K562 (cell line): ENCODE results near the gene KRTAP20-1. TPM values are rescaled to one million over a fixed set of nuclear protein-coding genes. Genes with fewer than 3 reads are reported as not detected.

Experiments used
- ATAC-seq: fragments of 200-7000 bp; cut with Tn5 transposase; 3 replicates; pipeline ENCODE4 v1.9.1; 2020; ENCODE audit warnings: moderate library complexity
- BruUV-seq: library from RNA; stranded (reverse); fragments of 400-500 nt; replicated peaks from 2 replicates; lab custom pipeline; 2021; lab: Mats Ljungman, UMichigan
- CTCF ChIA-PET: fragments of 300-600 bp; formaldehyde crosslinking; extraction: SDS; loops from one replicate; lab custom pipeline; 2021; ENCODE audit warnings: low intra/inter-chr PET ratio; lab: Yijun Ruan, JAX
- POLR2A ChIA-PET: fragments of 300-600, 350-650 bp; sonication (Branson Sonifier 250); formaldehyde crosslinking; extraction: SDS; loops from one replicate; lab custom pipeline; 2021; ENCODE audit warnings: antibody characterized with exemption, inconsistent platforms; lab: Yijun Ruan, JAX
- DNase-seq, 4 experiments: peaks; one replicate each; pipeline versions ENCODE4 v3.0.0 to v3.0.0-alpha.2; 2011 to 2018; ENCODE audit warnings: low spot score in 3 of 4, mixed read lengths in 3 of 4; ENCODE audit errors: extremely low read depth in 1 of 4
- FAIRE-seq: peaks from 2 replicates; lab custom pipeline; 2011; peaks lifted over from hg19 to GRCh38; lab: Jason Lieb, UNC
- H2AFZ ChIP-seq: 2 replicates; pipeline ENCODE4 v1.6.0; 2011; ENCODE audit warnings: low read depth, low read length, control low read depth, inconsistent platforms
- H3K27ac ChIP-seq: fragments of 200-600 bp; 3 replicates; pipeline ENCODE4 v1.8.0; 2011; ENCODE audit warnings: low read depth, mild to moderate bottlenecking, control low read depth, inconsistent platforms, low read length, moderate library complexity, mixed read lengths; ENCODE audit errors: extremely low read depth
- H3K27me3 ChIP-seq, 2 experiments: fragments of 300-600 bp in 1 of 2; 2 replicates in 1 of 2; 3 replicates in 1 of 2; pipeline versions ENCODE4 v1.6.0 to v1.8.0; 2011; ENCODE audit warnings: inconsistent platforms in 2 of 2, low read length in 2 of 2, mild to moderate bottlenecking in 1 of 2, mixed read lengths in 1 of 2, moderate library complexity in 1 of 2; ENCODE audit not compliant: control insufficient read depth in 2 of 2, insufficient read depth in 2 of 2
- H3K36me3 ChIP-seq: fragments of 300-600 bp; 3 replicates; pipeline ENCODE4 v1.8.0; 2011; ENCODE audit warnings: mild to moderate bottlenecking, low read length, inconsistent platforms; ENCODE audit not compliant: control insufficient read depth, insufficient read depth
- H3K4me1 ChIP-seq, 2 experiments: fragments of 200-600 bp in 1 of 2; replicated peaks in 1 of 2; 2 replicates in 1 of 2; 3 replicates in 1 of 2; pipeline versions ENCODE4 v1.5.1 to v1.8.0; 2011; ENCODE audit warnings: inconsistent platforms in 2 of 2, low read length in 2 of 2, mild to moderate bottlenecking in 1 of 2, mixed read lengths in 1 of 2, moderate library complexity in 1 of 2; ENCODE audit not compliant: control insufficient read depth in 2 of 2, insufficient read depth in 2 of 2
- H3K4me2 ChIP-seq: 2 replicates; pipeline ENCODE4 v1.6.1; 2011; ENCODE audit warnings: low read length, control low read depth, inconsistent platforms, mixed read lengths; ENCODE audit not compliant: insufficient read depth
- H3K4me3 ChIP-seq: fragments of 200-600 bp; sonication (generic), shearing (Covaris generic); 2 replicates; pipeline ENCODE4 v1.5.1; 2016; ENCODE audit warnings: control low read depth, inconsistent platforms
- H3K79me2 ChIP-seq: fragments of 200-600 bp; 3 replicates; pipeline ENCODE4 v1.8.0; 2011; ENCODE audit warnings: low read length, inconsistent platforms; ENCODE audit not compliant: control insufficient read depth, insufficient read depth
- H3K9ac ChIP-seq, 2 experiments: 2 replicates each; pipeline versions ENCODE4 v1.6.0 to v1.6.1; 2011; ENCODE audit warnings: low read depth in 2 of 2, low read length in 2 of 2, control low read depth in 1 of 2, inconsistent platforms in 1 of 2, mild to moderate bottlenecking in 1 of 2, mixed read lengths in 1 of 2; ENCODE audit not compliant: insufficient read depth in 1 of 2
- H3K9me1 ChIP-seq: one replicate; pipeline ENCODE4 v1.6.0; 2011; ENCODE audit warnings: inconsistent platforms, mild to moderate bottlenecking, low read length, moderate library complexity; ENCODE audit not compliant: control insufficient read depth, insufficient read depth
- H3K9me3 ChIP-seq: replicated peaks from 2 replicates; pipeline ENCODE4 v1.5.1; 2011; ENCODE audit warnings: low read depth, low read length, inconsistent platforms; ENCODE audit not compliant: control insufficient read depth, insufficient read depth
- H4K20me1 ChIP-seq: replicated peaks from 2 replicates; pipeline ENCODE4 v1.6.1; 2011; ENCODE audit warnings: low read length, inconsistent platforms, mixed read lengths; ENCODE audit not compliant: control insufficient read depth, insufficient read depth
- CBX2 ChIP-seq: fragments of 200-600 bp; sonication (generic); IDR thresholded peaks from one replicate; pipeline ENCODE4 v1.6.1; 2012; ENCODE audit warnings: mild to moderate bottlenecking, low read length, inconsistent platforms; ENCODE audit not compliant: insufficient read depth, poor library complexity, severe bottlenecking
- EZH2 ChIP-seq: IDR thresholded peaks from 2 replicates; pipeline ENCODE4 v1.6.1; 2012; ENCODE audit warnings: low read depth, mild to moderate bottlenecking, inconsistent platforms, low read length, borderline replicate concordance
- GTF2F1 ChIP-seq: IDR thresholded peaks from 2 replicates; pipeline ENCODE4 v1.6.1; 2011; ENCODE audit warnings: low read depth, low read length, improper control_type of control experiment
- MCM5 ChIP-seq: fragments of 450-650 bp; IDR thresholded peaks from 2 replicates; pipeline ENCODE4 v1.6.1; 2016; ENCODE audit warnings: low read depth
- MTA2 ChIP-seq: fragments of 450-650 bp; IDR thresholded peaks from 2 replicates; pipeline ENCODE4 v1.6.1; 2016; ENCODE audit warnings: low read depth
- POU5F1 ChIP-seq: fragments of 150-350 bp; IDR thresholded peaks from 2 replicates; pipeline ENCODE4 v1.6.1; 2014; ENCODE audit warnings: borderline replicate concordance, low read length, low read depth, mild to moderate bottlenecking; ENCODE audit not compliant: partially characterized antibody
- PRMT5 ChIP-seq: sonication (generic); formaldehyde crosslinking; IDR thresholded peaks from 2 replicates; pipeline ENCODE4 v1.5.0; 2020; ENCODE audit warnings: missing genetic modification reagents
- RUNX1 ChIP-seq: sonication (generic); IDR thresholded peaks from 2 replicates; pipeline ENCODE4 v1.6.1; 2016; ENCODE audit warnings: antibody characterized with exemption, low read depth
- SAFB2 ChIP-seq: fragments of 200-400 bp; formaldehyde crosslinking; IDR thresholded peaks from 2 replicates; pipeline ENCODE4 v1.6.1; 2018; ENCODE audit warnings: borderline replicate concordance, low read length, low read depth, moderate library complexity; ENCODE audit not compliant: severe bottlenecking
- SIRT6 ChIP-seq: IDR thresholded peaks from one replicate; pipeline ENCODE4 v1.6.1; 2012; ENCODE audit warnings: low read depth, mild to moderate bottlenecking, control low read depth, inconsistent platforms, low read length, moderate library complexity
- SMARCB1 ChIP-seq: IDR thresholded peaks from 2 replicates; pipeline ENCODE4 v1.6.1; 2011; ENCODE audit warnings: improper control_type of control experiment, low read depth; ENCODE audit not compliant: insufficient read length
- SP2 ChIP-seq: IDR thresholded peaks from 2 replicates; pipeline ENCODE4 v1.6.1; 2011; ENCODE audit warnings: mild to moderate bottlenecking, low read depth, low read length, moderate library complexity; ENCODE audit not compliant: poor library complexity, severe bottlenecking; ENCODE audit errors: extremely low read depth
- ZFP30 ChIP-seq: fragments of 250-450 bp; sonication (Bioruptor Pico); IDR thresholded peaks from 2 replicates; pipeline ENCODE4 v1.8.0; 2022; ENCODE audit warnings: moderate library complexity, mild to moderate bottlenecking, inconsistent platforms, borderline replicate concordance
- ZNF184 ChIP-seq: sonication (generic); formaldehyde crosslinking; IDR thresholded peaks from 2 replicates; pipeline ENCODE4 v1.5.0; 2020; ENCODE audit warnings: missing genetic modification reagents
- ZNF311 ChIP-seq: fragments of 250-450 bp; sonication (Bioruptor Pico); IDR thresholded peaks from 2 replicates; pipeline ENCODE4 v1.4.0; 2020; ENCODE audit warnings: mild to moderate bottlenecking, moderate library complexity
- ZNF354B ChIP-seq: fragments of 250-450 bp; sonication (Bioruptor Pico); IDR thresholded peaks from 2 replicates; pipeline ENCODE4 v1.4.0; 2020
- ZNF778 ChIP-seq: fragments of 450-650 bp; formaldehyde crosslinking; IDR thresholded peaks from 2 replicates; pipeline ENCODE4 v1.4.0; 2020; ENCODE audit warnings: mild to moderate bottlenecking, moderate library complexity
- in situ Hi-C: fragments of 300-500 bp; cut with MboI; formaldehyde crosslinking; loops from 4 replicates; pipeline ENCODE4 v1.15.0; 2018; ENCODE audit warnings: inconsistent platforms, mixed read lengths
- intact Hi-C: fragments of 100-400 bp; cut with micrococcal nuclease; formaldehyde crosslinking; loops from 2 replicates; pipeline ENCODE4 v1.14.2; 2022
- polyA plus RNA-seq, 8 experiments: library from polyadenylated mRNA; depleted of rRNA in 4 of 8; stranded (reverse) in 5 of 8; unstranded in 3 of 8; fragments of >200 nt; fragmentation: Nextera tagmentation in 2 of 8; fragmentation: Illumina TruSeq in 1 of 8; extraction: Ambion mirVana in 2 of 8; extraction: Trizol in 1 of 8; gene quantifications; 2 replicates each; pipeline versions ENCODE4 v1.2.1 to v1.2.3, GENCODE V29; 2011 to 2014; ENCODE audit warnings: inconsistent platforms in 1 of 8, missing spikeins in 1 of 8
- total RNA-seq, 7 experiments: library from RNA; depleted of rRNA in 6 of 7; stranded (reverse); fragments of >200 nt in 6 of 7; fragmentation: Illumina TruSeq in 2 of 7; extraction: Trizol in 2 of 7; gene quantifications; 2 replicates each; pipeline versions ENCODE4 v1.2.1 to v1.2.3, GENCODE V29; 2011 to 2021; ENCODE audit warnings: low replicate concordance in 1 of 7
- TF ChIP-seq, protein P1 (sequence below): fragments of 250-450 bp; sonication (Bioruptor Pico); IDR thresholded peaks from 2 replicates; pipeline ENCODE4 v1.5.0; 2021
- TF ChIP-seq, protein P2 (sequence below): sonication (generic); formaldehyde crosslinking; IDR thresholded peaks from 2 replicates; pipeline ENCODE4 v1.8.0; 2022; ENCODE audit warnings: mild to moderate bottlenecking, missing genetic modification reagents
- TF ChIP-seq, protein P3 (sequence below): fragments of 250-450 bp; sonication (Bioruptor Pico); IDR thresholded peaks from 2 replicates; pipeline ENCODE4 v1.4.0; 2020; ENCODE audit warnings: mild to moderate bottlenecking, moderate library complexity

KRTAP20-1 gene
- total and polyA plus RNA-seq, 9 of the 15 experiments (the other 6 are each of a cell fraction or from before 2014, with no cell fraction given): not detected

DNA sequence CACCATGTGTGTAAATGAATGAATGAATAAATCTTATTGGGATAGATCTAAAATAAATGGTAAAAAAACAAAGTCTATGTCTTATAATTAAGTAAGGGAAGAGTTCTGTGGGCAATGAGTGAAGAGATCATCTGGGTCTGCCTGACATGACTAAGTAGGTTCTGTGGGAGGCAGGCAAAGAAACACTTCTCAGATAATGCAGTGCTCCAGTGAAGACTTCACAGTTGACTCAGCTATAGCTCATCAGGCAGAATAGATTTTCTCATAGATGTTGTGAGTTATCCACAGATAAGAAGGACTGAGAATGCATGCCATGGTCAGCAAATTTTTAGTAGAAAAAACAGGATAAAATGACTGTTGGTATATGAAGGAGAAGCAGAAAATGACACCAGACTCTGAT lies 38.5 kb upstream of the KRTAP20-1 start:
- no peaks in the 10 kb centered on the region for H3K9me1 ChIP-seq
- no peak overlapping the region for H3K4me2 ChIP-seq
- in situ Hi-C loops: no loop called here
- no peak overlapping the region for H3K4me3 ChIP-seq
- TF ChIP-seq RUNX1: no peak
- no peak for TF ChIP-seq ZNF311 (CRISPR knock-in tag)
- TF ChIP-seq PRMT5: no peak
- TF ChIP-seq SMARCB1: no peak
- TF ChIP-seq SAFB2: no peak
- no peak for TF ChIP-seq CBX2
- TF ChIP-seq, protein P1, sequence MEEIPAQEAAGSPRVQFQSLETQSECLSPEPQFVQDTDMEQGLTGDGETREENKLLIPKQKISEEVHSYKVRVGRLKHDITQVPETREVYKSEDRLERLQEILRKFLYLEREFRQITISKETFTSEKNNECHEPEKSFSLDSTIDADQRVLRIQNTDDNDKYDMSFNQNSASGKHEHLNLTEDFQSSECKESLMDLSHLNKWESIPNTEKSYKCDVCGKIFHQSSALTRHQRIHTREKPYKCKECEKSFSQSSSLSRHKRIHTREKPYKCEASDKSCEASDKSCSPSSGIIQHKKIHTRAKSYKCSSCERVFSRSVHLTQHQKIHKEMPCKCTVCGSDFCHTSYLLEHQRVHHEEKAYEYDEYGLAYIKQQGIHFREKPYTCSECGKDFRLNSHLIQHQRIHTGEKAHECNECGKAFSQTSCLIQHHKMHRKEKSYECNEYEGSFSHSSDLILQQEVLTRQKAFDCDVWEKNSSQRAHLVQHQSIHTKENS (CRISPR knock-in tag): no peak
- no peak for TF ChIP-seq ZNF778 (CRISPR knock-in tag)
- TF ChIP-seq SIRT6: no peak
- no peak for TF ChIP-seq MTA2
- TF ChIP-seq ZNF184 (CRISPR knock-in tag): no peak
- TF ChIP-seq, protein P2, sequence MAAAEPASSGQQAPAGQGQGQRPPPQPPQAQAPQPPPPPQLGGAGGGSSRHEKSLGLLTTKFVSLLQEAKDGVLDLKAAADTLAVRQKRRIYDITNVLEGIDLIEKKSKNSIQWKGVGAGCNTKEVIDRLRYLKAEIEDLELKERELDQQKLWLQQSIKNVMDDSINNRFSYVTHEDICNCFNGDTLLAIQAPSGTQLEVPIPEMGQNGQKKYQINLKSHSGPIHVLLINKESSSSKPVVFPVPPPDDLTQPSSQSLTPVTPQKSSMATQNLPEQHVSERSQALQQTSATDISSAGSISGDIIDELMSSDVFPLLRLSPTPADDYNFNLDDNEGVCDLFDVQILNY: no peak
- TF ChIP-seq GTF2F1: no peak
- no peak for TF ChIP-seq SP2
- no peak for TF ChIP-seq EZH2
- TF ChIP-seq, protein P3, sequence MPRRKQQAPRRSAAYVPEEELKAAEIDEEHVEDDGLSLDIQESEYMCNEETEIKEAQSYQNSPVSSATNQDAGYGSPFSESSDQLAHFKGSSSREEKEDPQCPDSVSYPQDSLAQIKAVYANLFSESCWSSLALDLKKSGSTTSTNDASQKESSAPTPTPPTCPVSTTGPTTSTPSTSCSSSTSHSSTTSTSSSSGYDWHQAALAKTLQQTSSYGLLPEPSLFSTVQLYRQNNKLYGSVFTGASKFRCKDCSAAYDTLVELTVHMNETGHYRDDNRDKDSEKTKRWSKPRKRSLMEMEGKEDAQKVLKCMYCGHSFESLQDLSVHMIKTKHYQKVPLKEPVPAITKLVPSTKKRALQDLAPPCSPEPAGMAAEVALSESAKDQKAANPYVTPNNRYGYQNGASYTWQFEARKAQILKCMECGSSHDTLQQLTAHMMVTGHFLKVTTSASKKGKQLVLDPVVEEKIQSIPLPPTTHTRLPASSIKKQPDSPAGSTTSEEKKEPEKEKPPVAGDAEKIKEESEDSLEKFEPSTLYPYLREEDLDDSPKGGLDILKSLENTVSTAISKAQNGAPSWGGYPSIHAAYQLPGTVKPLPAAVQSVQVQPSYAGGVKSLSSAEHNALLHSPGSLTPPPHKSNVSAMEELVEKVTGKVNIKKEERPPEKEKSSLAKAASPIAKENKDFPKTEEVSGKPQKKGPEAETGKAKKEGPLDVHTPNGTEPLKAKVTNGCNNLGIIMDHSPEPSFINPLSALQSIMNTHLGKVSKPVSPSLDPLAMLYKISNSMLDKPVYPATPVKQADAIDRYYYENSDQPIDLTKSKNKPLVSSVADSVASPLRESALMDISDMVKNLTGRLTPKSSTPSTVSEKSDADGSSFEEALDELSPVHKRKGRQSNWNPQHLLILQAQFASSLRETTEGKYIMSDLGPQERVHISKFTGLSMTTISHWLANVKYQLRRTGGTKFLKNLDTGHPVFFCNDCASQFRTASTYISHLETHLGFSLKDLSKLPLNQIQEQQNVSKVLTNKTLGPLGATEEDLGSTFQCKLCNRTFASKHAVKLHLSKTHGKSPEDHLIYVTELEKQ (CRISPR knock-in tag): no peak
- TF ChIP-seq ZFP30 (CRISPR knock-in tag): no peak
- TF ChIP-seq POU5F1: no peak
- TF ChIP-seq ZNF354B (CRISPR knock-in tag): no peak
- TF ChIP-seq MCM5: no peak
- no TSS peak for BruUV-seq
- ATAC-seq: no peak
- no peak overlapping the region for H2AFZ ChIP-seq
- no peaks in the 10 kb centered on the region for H4K20me1 ChIP-seq
- no peaks in the 10 kb centered on the region for H3K79me2 ChIP-seq
- H3K36me3 ChIP-seq: no peaks in the 10 kb centered on the region
- no peaks in the 10 kb centered on the region; the same call in 1 of the 2 replicates for H3K9me3 ChIP-seq
- H3K27ac ChIP-seq: no peak overlapping the region
- POLR2A ChIA-PET: no interaction called here
- intact Hi-C loops: no loop called here
- no peak for DNase-seq
- no peak for FAIRE-seq
- CTCF ChIA-PET: no interaction called here
- no peak overlapping the region for H3K9ac ChIP-seq
- H3K4me1 ChIP-seq: no peaks in the 10 kb centered on the region
- no peaks in the 10 kb centered on the region for H3K27me3 ChIP-seq
